Activated naive CD8-positive, alpha-beta T cell treated with anti-CD3 and anti-CD28 coated beads, Interleukin-2, amount 10 ng/mL, durations not matched to agents 7 days and 5 days (primary cell): Measurements from ENCODE around the gene SPECC1. TPM values are rescaled to one million over a fixed set of nuclear protein-coding genes. Genes with fewer than 3 reads are reported as not detected.
A peak's percentile ranks its signal among the peaks of the same experiment; 100 is the strongest.
"Not testable (repeated sequence)": the region's sequence is repeated elsewhere in the genome, so short reads cannot be mapped to it uniquely, and the experiment has no call there.

ENCODE experiments used
- ATAC-seq: fragments of 150-1000 bp; cut with Tn5 transposase; one replicate; pipeline ENCODE4 v1.10.0; 2021; ENCODE audit warnings: low read depth, moderate library complexity
- POLR2A ChIA-PET: fragments of 350-600 bp; sonication (Branson Sonifier 250); formaldehyde crosslinking; loops from one replicate; lab custom pipeline; 2021; ENCODE audit warnings: antibody characterized with exemption; lab: Charles Lee
- DNase-seq: peaks from one replicate; pipeline ENCODE4 v3.0.0; 2021
- H3K27ac Mint-ChIP-seq: one replicate; pipeline ENCODE4 v1.8.0; 2022; ENCODE audit warnings: mild to moderate bottlenecking, mixed read lengths
- H3K27me3 Mint-ChIP-seq: one replicate; pipeline ENCODE4 v1.8.0; 2022; ENCODE audit warnings: mild to moderate bottlenecking, moderate library complexity, mixed read lengths
- H3K36me3 Mint-ChIP-seq: one replicate; pipeline ENCODE4 v1.8.0; 2021; ENCODE audit warnings: mild to moderate bottlenecking, mixed read lengths
- H3K4me1 Mint-ChIP-seq: one replicate; pipeline ENCODE4 v1.8.0; 2021; ENCODE audit warnings: mixed read lengths
- H3K4me3 Mint-ChIP-seq: one replicate; pipeline ENCODE4 v1.8.0; 2022; ENCODE audit warnings: mild to moderate bottlenecking, moderate library complexity, mixed read lengths
- H3K9me3 Mint-ChIP-seq: one replicate; pipeline ENCODE4 v1.8.0; 2021; ENCODE audit warnings: mixed read lengths
- total RNA-seq, 2 experiments: library from RNA; stranded (reverse); gene quantifications; one replicate each; pipeline ENCODE4 v1.2.3, GENCODE V29; 2021

SPECC1 gene
- total RNA-seq, 2 experiments from 2014 or later, result 8.3 to 10.0 TPM

GRCh38 chr17:20302246-20302917 lies 293.2 kb downstream of the SPECC1 start:
- POLR2A ChIA-PET, result no interaction called here
- Mint-ChIP-seq H3K4me1 (peaks cover 5% of the 10 kb centered on the region), H3K9me3 (peaks cover 14% of the 10 kb centered on the region), H3K27ac (no peak overlapping the region), H3K4me3 (no peak overlapping the region), H3K36me3 (peaks cover 10% of the 10 kb centered on the region), H3K27me3 (peaks cover 4% of the 10 kb centered on the region)
- ATAC-seq, result no peak
- no peak for DNase-seq

GRCh38 chr17:20304961-20305360 lies 295.8 kb downstream of the SPECC1 start:
- Mint-ChIP-seq H3K27me3 (peaks cover 4% of the 10 kb centered on the region), H3K4me1 (peaks cover 5% of the 10 kb centered on the region), H3K4me3 (no peak overlapping the region), H3K27ac (no peak overlapping the region), H3K9me3 (peaks cover 20% of the 10 kb centered on the region), H3K36me3 (peaks cover 12% of the 10 kb centered on the region)
- POLR2A ChIA-PET, result no interaction called here
- ATAC-seq (no peak), DNase-seq (no peak)

DNA sequence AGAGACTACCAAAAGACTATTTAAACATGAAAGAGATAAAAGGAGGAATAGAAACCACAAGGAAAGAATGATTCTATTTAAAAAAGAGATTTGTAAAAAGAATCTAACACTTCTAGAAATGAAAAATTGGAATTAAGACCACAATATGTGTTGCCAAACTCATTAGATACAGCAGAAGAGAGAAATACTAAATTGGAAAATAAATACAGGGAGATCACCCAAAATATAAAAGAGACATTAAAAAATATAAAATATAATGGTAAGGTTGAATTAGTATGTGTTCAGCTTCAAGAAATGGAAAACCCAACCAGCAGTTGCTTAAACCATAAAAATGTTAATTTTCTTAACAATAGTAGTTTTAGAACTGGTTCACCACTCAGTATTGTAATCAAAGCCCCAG lies 297.8 kb downstream of the SPECC1 start:
- Mint-ChIP-seq H3K9me3 (peaks cover 20% of the 10 kb centered on the region), H3K36me3 (peaks cover 12% of the 10 kb centered on the region), H3K4me1 (peaks cover 5% of the 10 kb centered on the region), H3K4me3 (no peak overlapping the region), H3K27me3 (peaks cover 4% of the 10 kb centered on the region), H3K27ac (no peak overlapping the region)
- POLR2A ChIA-PET, result no interaction called here
- no peak for DNase-seq
- ATAC-seq, result no peak

- POLR2A ChIA-PET, result no interaction called here
- peaks cover 3% of the 10 kb centered on the region for H3K4me1 Mint-ChIP-seq
- peaks cover 4% of the 10 kb centered on the region for H3K27me3 Mint-ChIP-seq
These were observed 298.3 kb downstream of the SPECC1 start for GRCh38 chr17:20307326-20307910.

DNA sequence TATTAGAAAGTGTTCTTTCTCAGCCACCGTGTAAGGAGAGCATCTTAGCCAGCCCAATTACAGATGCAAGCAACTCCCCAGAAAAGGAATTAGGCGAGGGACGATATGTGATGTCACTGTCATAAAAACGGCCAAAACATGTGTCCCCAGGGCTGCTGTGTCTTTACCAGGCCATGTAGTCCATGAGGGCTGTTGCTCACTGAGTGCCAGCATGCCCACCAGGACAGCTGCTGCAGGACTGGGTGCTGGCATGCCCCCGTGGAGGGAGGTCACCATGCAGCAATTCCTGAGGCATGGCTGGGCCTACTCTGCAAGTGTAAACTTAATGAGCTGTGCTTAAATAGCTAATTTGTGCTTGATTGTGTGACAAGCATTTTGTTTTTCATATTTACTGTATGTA lies 301.3 kb downstream of the SPECC1 start:
- Mint-ChIP-seq H3K27ac (no peak overlapping the region), H3K27me3 (no peaks in the 10 kb centered on the region), H3K9me3 (peaks cover 16% of the 10 kb centered on the region), H3K36me3 (peaks cover 9% of the 10 kb centered on the region), H3K4me1 (no peaks in the 10 kb centered on the region), H3K4me3 (no peak overlapping the region)
- no peak for ATAC-seq
- POLR2A ChIA-PET, result no interaction called here
- no peak for DNase-seq

More at GRCh38 chr17:20307326-20307910, 298.3 kb downstream of the SPECC1 start:
- H3K36me3 Mint-ChIP-seq, result peaks cover 12% of the 10 kb centered on the region
- H3K27ac Mint-ChIP-seq, result no peak overlapping the region
- peaks cover 20% of the 10 kb centered on the region for H3K9me3 Mint-ChIP-seq
- DNase-seq (no peak), ATAC-seq (no peak)
- H3K4me3 Mint-ChIP-seq, result no peak overlapping the region

GRCh38 chr17:20313306-20313705 lies 304.1 kb downstream of the SPECC1 start:
- H3K27ac Mint-ChIP-seq, result no peak overlapping the region
- H3K9me3 Mint-ChIP-seq, result peaks cover 2% of the 10 kb centered on the region
- POLR2A ChIA-PET, result no interaction called here
- H3K4me1 Mint-ChIP-seq, result no peaks in the 10 kb centered on the region
- no peaks in the 10 kb centered on the region for H3K27me3 Mint-ChIP-seq
- H3K4me3 Mint-ChIP-seq, result no peak overlapping the region
- no peak for DNase-seq
- H3K36me3 Mint-ChIP-seq, result peaks cover 2% of the 10 kb centered on the region
- no peak for ATAC-seq

DNA sequence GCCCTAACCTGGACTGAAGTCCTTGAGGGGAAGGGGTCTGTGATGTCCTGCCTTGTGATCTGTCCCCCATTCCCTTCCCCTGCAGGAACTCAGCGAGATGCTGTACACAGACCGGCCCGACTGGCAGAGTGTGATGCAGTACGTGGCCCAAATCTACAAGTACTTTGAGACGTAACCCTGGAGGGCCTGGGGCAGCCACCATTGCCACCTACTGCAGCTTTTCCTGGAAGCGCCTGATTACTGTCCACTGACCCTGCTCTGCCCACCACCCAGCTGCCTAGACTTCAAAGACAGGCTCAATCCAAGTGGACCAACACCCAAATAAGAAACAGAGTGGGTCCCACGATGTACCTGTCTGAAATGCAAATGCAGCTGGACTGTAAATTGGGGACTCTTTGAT lies 304.7 kb downstream of the SPECC1 start:
- DNase-seq (no peak), ATAC-seq (no peak)
- H3K36me3 Mint-ChIP-seq, result no peaks in the 10 kb centered on the region
- no peak overlapping the region for H3K4me3 Mint-ChIP-seq
- H3K9me3 Mint-ChIP-seq, result no peaks in the 10 kb centered on the region
- POLR2A ChIA-PET, result no interaction called here
- no peak overlapping the region for H3K27ac Mint-ChIP-seq
- H3K27me3 Mint-ChIP-seq, result no peaks in the 10 kb centered on the region
- no peaks in the 10 kb centered on the region for H3K4me1 Mint-ChIP-seq

- H3K4me1 Mint-ChIP-seq, result no peaks in the 10 kb centered on the region
- H3K4me3 Mint-ChIP-seq, result no peak overlapping the region
- H3K27me3 Mint-ChIP-seq, result peaks cover 2% of the 10 kb centered on the region
- no peak for ATAC-seq
- no peak overlapping the region for H3K27ac Mint-ChIP-seq
- no peaks in the 10 kb centered on the region for H3K36me3 Mint-ChIP-seq
- H3K9me3 Mint-ChIP-seq, result no peaks in the 10 kb centered on the region
- POLR2A ChIA-PET, result no interaction called here
- no peak for DNase-seq
These were observed 305.7 kb downstream of the SPECC1 start for GRCh38 chr17:20314834-20315233.

- H3K4me1 Mint-ChIP-seq, result no peaks in the 10 kb centered on the region
- no peak for ATAC-seq
- H3K36me3 Mint-ChIP-seq, result no peaks in the 10 kb centered on the region
- no peaks in the 10 kb centered on the region for H3K9me3 Mint-ChIP-seq
- no peak overlapping the region for H3K4me3 Mint-ChIP-seq
- DNase-seq, result no peak
- no peak overlapping the region for H3K27ac Mint-ChIP-seq
- H3K27me3 Mint-ChIP-seq, result peaks cover 4% of the 10 kb centered on the region
- POLR2A ChIA-PET, result no interaction called here
These were observed 306.2 kb downstream of the SPECC1 start for GRCh38 chr17:20315311-20315710.

DNA sequence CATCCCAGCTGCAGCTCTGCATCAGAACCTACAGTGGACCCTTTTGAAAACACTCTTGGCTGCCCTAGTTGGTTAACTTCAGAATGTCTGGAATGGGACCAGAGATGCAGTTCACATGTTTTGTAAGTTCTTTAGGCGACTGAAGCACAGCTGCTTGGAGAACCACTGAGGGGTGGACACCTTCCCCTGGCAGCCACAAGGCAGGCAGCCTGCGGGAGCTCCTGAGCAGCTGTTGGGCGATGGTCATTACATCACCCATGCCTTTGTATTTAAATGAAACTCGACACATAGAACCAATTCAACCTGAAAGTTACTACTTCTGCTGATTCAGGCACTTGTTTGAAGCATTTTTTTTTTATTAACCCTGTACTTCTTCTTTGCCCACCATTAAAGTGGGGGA lies 306.7 kb downstream of the SPECC1 start:
- Mint-ChIP-seq H3K27ac (no peak overlapping the region), H3K4me1 (peaks cover under 1% of the 10 kb centered on the region), H3K9me3 (no peaks in the 10 kb centered on the region), H3K4me3 (no peak overlapping the region), H3K36me3 (no peaks in the 10 kb centered on the region), H3K27me3 (peaks cover 4% of the 10 kb centered on the region)
- POLR2A ChIA-PET, result interaction anchor here (0.7 kb wide), 1 partner anchor 49 kb away, joined by 3 read pairs; no protein-coding TSS in a partner anchor
- DNase-seq, result no peak
- ATAC-seq, result no peak

DNA sequence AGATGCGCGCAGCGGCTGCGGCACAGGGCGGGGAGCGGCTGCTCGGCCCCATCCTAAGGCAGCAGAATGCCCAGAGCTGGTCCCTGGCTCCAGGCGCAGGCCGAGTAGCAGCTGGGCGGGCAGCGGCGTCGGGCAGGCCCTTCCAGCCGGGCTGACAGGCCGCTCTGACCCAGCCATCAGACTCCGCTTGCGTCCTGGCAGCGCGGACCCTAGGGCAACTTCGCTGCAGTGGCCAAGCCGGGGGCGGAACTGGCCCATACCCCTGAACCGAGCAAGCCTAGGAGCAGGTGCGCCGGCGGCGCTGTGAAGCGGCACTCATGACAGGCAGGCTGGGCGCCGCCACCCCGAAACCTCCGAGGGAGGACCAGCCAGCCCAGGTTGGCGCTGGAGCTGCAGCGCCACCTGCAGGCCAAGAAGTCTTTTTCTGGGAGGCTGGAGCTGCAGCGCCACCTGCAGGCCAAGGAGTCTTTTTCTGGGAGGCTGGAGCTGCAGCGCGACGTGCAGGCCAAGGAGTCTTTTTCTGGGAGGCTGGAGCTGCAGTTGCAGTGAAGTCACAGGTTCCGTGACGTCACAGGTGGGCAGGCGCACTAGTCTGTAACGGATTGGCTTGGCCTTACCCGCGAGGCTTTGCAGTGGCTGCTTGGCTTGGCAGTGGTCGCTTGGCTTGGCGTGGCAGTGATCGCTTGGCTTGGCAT lies 311.5 kb downstream of the SPECC1 start:
- POLR2A ChIA-PET, result interaction anchor here (0.7 kb wide), 1 partner anchor 94 kb away, joined by 3 read pairs; no protein-coding TSS in a partner anchor
- H3K27me3 Mint-ChIP-seq, H3K4me1 Mint-ChIP-seq, H3K27ac Mint-ChIP-seq, H3K36me3 Mint-ChIP-seq, H3K9me3 Mint-ChIP-seq: not testable (repeated sequence)
- ATAC-seq (peak; percentile 95), DNase-seq (peak; percentile 88)
- H3K4me3 Mint-ChIP-seq, result peak overlapping the region; percentile 39

DNA sequence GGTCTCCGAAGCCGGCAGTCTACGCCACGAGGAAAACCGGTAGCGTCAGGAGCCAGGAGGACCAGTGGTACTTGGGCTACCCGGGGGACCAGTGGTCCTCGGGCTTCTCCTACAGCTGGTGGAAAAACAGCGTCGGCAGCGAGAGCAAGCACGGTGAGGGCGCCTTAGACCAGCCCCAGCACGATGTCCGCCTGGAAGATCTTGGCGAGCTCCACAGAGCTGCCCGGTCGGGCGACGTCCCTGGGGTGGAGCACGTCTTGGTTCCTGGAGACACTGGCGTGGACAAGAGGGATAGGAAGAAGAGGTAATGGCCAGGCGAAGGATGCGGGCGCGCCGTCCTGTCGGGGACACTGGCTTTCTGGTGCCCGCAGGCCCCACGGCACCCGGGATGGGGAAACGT lies 312.2 kb downstream of the SPECC1 start:
- not testable (repeated sequence) for H3K36me3 Mint-ChIP-seq, H3K9me3 Mint-ChIP-seq, H3K27ac Mint-ChIP-seq, ATAC-seq, H3K27me3 Mint-ChIP-seq, H3K4me3 Mint-ChIP-seq, DNase-seq, H3K4me1 Mint-ChIP-seq
- POLR2A ChIA-PET, result interaction anchor here (0.7 kb wide), 1 partner anchor 95 kb away, joined by 3 read pairs; no protein-coding TSS in a partner anchor

- POLR2A ChIA-PET, DNase-seq, ATAC-seq, H3K27ac Mint-ChIP-seq, H3K4me1 Mint-ChIP-seq, H3K4me3 Mint-ChIP-seq, H3K27me3 Mint-ChIP-seq, H3K9me3 Mint-ChIP-seq, H3K36me3 Mint-ChIP-seq: not testable (repeated sequence)
These were observed 318.6 kb downstream of the SPECC1 start for GRCh38 chr17:20327739-20328138.

- H3K27ac Mint-ChIP-seq, DNase-seq, ATAC-seq, H3K4me1 Mint-ChIP-seq, H3K4me3 Mint-ChIP-seq, H3K27me3 Mint-ChIP-seq, POLR2A ChIA-PET, H3K9me3 Mint-ChIP-seq, H3K36me3 Mint-ChIP-seq: not testable (repeated sequence)
These were observed 342.2 kb downstream of the SPECC1 start for GRCh38 chr17:20351405-20351804.
